Heart left ventricle (tissue), 13 donors: ENCODE results near the gene PRMT9.

Experiments
- CTCF ChIP-seq, 12 donors: fragments of 200-600 bp; sonication (generic) in 4 of 12; IDR thresholded peaks; one replicate each; pipeline versions ENCODE4 v1.5.0 to v1.8.0; 2018 to 2022; ENCODE audit warnings: antibody characterized with exemption in 12 of 12, mild to moderate bottlenecking in 5 of 12
- POLR2A ChIP-seq, 2 donors: fragments of 450-650 bp; IDR thresholded peaks; one replicate each; pipeline ENCODE4 v1.6.1; 2017; ENCODE audit warnings: antibody characterized with exemption in 2 of 2, mild to moderate bottlenecking in 2 of 2, moderate library complexity in 2 of 2
- donor health status: ischemic (EF 13 %, LVEDD 7.1; RV severe dilation, severe dysfunction).
- donor health status: DM: no; HTN: yes; CAD: no.
- donor health status: DM: no; HTN: no; CAD: no.
- donor health status: ischemic (EF 25% LVEDD 6.9; RV normal size, moderate dysfunction).
- donor health status: ischemic (EF 25% LVEDD 5.7; RV mildly dilated, moderate dysfunction).
- donor health status: ischemic (EF 35%, LVEDD 5.7; RV mildly dilated, moderate dysfunction).
- donor health status: nonischemic (EF 11% LVEDD 7.7; RV severe dilation, severe dysfunction).
- donor health status: DM: yes; HTN: yes; CAD: no.
- donor health status: PGD.
- donor health status: ischemic (EF 29% LVEDD 5.4; RV normal size, mild dysfunction).
- donor health status: nonischemic (EF 23%, LVEDD 6.1; RV moderate dilation, normal function).

- no peak for TF ChIP-seq CTCF (IDR thresholded peaks at IDR 0.05)
- TF ChIP-seq POLR2A (IDR thresholded peaks at IDR 0.05) = no peak
These were observed 67.2 kb downstream of the PRMT9 start for GRCh38 chr4:147616849-147617172.
